Measurements from ENCODE around the gene TCEA3. TPM values are rescaled to one million over a fixed set of nuclear protein-coding genes. Genes with fewer than 3 reads are reported as not detected.

TCEA3 gene
- total and polyA plus RNA-seq, 10 of the 15 experiments (the other 5 are each of a cell fraction or from before 2014, with no cell fraction given): 0.06 to 0.23 (median 0.08) TPM; not detected in 7

DNA sequence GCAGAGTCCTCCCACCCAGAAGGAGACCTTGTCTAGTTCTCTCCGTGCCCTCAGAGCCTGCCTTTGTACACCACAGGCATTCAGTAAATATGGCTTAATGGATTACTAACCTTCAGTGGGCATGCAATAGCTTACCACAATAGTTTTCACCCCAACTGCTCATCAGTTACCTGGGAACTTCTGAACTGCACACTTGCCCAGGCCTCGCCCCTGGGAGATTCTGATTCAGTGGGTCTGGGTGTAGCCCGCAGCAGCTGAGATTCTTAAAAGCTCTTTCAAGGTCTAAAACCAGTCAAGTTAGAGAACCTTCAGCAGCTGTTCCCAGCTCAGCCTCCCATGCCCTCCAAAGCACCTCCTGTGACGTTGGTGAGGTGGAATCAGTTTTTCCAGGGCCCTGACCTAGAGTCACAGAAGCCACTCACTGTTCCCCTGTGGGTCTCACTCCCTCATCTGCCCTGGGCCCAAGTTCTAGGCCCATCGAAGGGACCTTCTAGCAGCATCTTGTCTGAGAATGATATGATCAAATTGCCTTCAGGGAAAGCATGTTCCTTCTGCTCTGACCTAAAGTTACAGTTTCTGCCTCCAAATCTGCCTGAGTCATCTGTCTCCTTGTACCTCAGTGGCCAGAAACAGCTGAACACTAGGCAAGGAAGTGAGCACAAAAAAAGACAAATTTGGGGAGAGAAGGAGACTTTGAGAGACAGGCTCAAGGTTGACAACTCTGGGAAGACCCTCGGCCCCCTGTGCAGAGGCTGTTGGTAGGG lies 48.7 kb upstream of the TCEA3 start:
- Histone ChIP-seq H3K4me3 (no peak overlapping the region), H3K9ac (ENCODE audit: control insufficient read depth, insufficient read depth, low read length) (no peak overlapping the region), H2AFZ (ENCODE audit: control insufficient read depth, low read depth, low read length) (no peak overlapping the region), H3K27me3 (replicated peaks in 1 of 2; ENCODE audit: control insufficient read depth in 2 of 2, insufficient read depth in 2 of 2, low read length in 1 of 2) (0 out of 4 replicates have a peak, but pooled peaks cover 0 to 2% of the 10 kb centered on the region in 2 experiments), H3K27ac (ENCODE audit: control insufficient read depth, insufficient read depth) (no peak overlapping the region), H3K4me1 (ENCODE audit: control insufficient read depth, insufficient read depth, low read length) (no peaks in the 10 kb centered on the region), H3K79me2 (ENCODE audit: control insufficient read depth, insufficient read depth, low read length) (no peaks in the 10 kb centered on the region), H4K20me1 (ENCODE audit: control insufficient read depth, insufficient read depth) (no peaks in the 10 kb centered on the region), H3K9me3 (replicated peaks; ENCODE audit: control insufficient read depth, insufficient read depth, low read length) (no peaks in the 10 kb centered on the region), H3K36me3 (ENCODE audit: control insufficient read depth in 2 of 2, insufficient read depth in 2 of 2, low read length in 1 of 2) (no peaks in the 10 kb centered on the region), H3K4me2 (ENCODE audit: control insufficient read depth, insufficient read depth) (no peak overlapping the region)
- SMC1A ChIA-PET (ENCODE audit: uncharacterized antibody, unreplicated experiment): no interaction called here
- ATAC-seq (peak; percentile 14; the same call in 1 of the 3 replicates), FAIRE-seq (peak; percentile 38), DNase-seq (ENCODE audit: low read depth, low spot score) (no peak)
- 19% methylated on average over 6 of the region's 6 CpGs for WGBS (ENCODE audit: insufficient coverage, insufficient replicate concordance, low lambda C conversion rate, missing lambda C conversion rate)
- in situ Hi-C loops (cut with MboI) (no loop called here), intact Hi-C loops (cut with micrococcal nuclease; ENCODE audit: unreplicated experiment) (no loop called here)
- RAD21 ChIA-PET (ENCODE audit: unreplicated experiment): no interaction called here
- BruUV-seq (replicated peaks): no TSS peak
- CTCF ChIA-PET: no interaction called here
- POLR2A ChIA-PET: no interaction called here
- no peak for TF ChIP-seq KAT2A (conservative IDR thresholded peaks at IDR 0.05; ENCODE audit: control insufficient read depth, low read depth, low read length)

DNA sequence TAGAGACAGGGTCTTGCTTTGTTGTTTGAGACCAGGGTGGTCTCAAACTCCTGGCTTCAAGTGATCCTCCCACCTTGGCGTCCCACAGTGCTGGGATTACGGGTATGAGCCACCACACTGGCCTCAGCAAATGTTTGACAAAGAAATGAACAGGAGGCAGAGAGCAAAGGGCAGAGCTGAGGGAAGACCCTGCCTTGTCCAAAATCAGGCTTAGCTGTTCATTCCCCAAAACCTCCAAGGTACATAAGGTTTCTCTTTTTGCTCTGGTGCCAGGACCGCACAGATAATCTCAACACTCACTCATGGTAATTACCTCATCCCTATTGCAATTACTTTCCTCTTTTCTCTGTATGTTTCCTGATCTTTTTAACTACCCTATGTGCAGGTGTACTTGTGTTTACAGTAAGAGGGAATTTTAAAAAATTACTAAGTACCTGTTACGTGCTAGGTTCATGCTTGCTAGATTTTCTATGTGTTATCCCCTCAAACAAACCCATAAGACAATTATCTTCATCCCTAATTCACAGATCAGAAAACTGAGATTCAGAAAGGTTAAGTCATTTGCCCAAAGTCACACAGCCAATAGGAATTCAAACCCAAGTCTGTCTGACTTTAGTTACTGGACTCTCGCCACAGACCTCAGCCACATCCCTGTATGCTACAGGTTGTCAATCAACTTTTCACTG lies 47.9 kb upstream of the TCEA3 start:
- Histone ChIP-seq H3K4me3 (no peak overlapping the region), H3K9me3 (replicated peaks; ENCODE audit: control insufficient read depth, insufficient read depth, low read length) (no peaks in the 10 kb centered on the region), H3K4me2 (ENCODE audit: control insufficient read depth, insufficient read depth) (no peak overlapping the region), H3K9ac (ENCODE audit: control insufficient read depth, insufficient read depth, low read length) (no peak overlapping the region), H3K27me3 (replicated peaks in 1 of 2; ENCODE audit: control insufficient read depth in 2 of 2, insufficient read depth in 2 of 2, low read length in 1 of 2) (0 out of 4 replicates have a peak, but pooled peaks cover 0 to 2% of the 10 kb centered on the region in 2 experiments), H3K4me1 (ENCODE audit: control insufficient read depth, insufficient read depth, low read length) (no peaks in the 10 kb centered on the region), H2AFZ (ENCODE audit: control insufficient read depth, low read depth, low read length) (no peak overlapping the region), H3K27ac (ENCODE audit: control insufficient read depth, insufficient read depth) (no peak overlapping the region), H4K20me1 (ENCODE audit: control insufficient read depth, insufficient read depth) (no peaks in the 10 kb centered on the region), H3K36me3 (ENCODE audit: control insufficient read depth in 2 of 2, insufficient read depth in 2 of 2, low read length in 1 of 2) (no peaks in the 10 kb centered on the region), H3K79me2 (ENCODE audit: control insufficient read depth, insufficient read depth, low read length) (no peaks in the 10 kb centered on the region)
- SMC1A ChIA-PET (ENCODE audit: uncharacterized antibody, unreplicated experiment): no interaction called here
- in situ Hi-C loops (cut with MboI): no loop called here
- intact Hi-C loops (cut with micrococcal nuclease; ENCODE audit: unreplicated experiment): no loop called here
- RAD21 ChIA-PET (ENCODE audit: unreplicated experiment): no interaction called here
- no peak for DNase-seq (ENCODE audit: low read depth, low spot score)
- CTCF ChIA-PET: no interaction called here
- no peak for FAIRE-seq
- no TSS peak for BruUV-seq (replicated peaks)
- POLR2A ChIA-PET: no interaction called here
- no peak for ATAC-seq
- WGBS (ENCODE audit: insufficient coverage, insufficient replicate concordance, low lambda C conversion rate, missing lambda C conversion rate): 35% methylated on average over 5 of the region's 5 CpGs
- TF ChIP-seq TAF1 (IDR thresholded peaks at IDR 0.05; ENCODE audit: borderline replicate concordance, low read depth, low read length): no peak
- no peak for TF ChIP-seq LARP7 (IDR thresholded peaks at IDR 0.05)
- no peak for TF ChIP-seq WRNIP1 (IDR thresholded peaks at IDR 0.05; ENCODE audit: borderline replicate concordance, low read depth, low read length)
- TF ChIP-seq KDM1A (IDR thresholded peaks at IDR 0.05; ENCODE audit: borderline replicate concordance): no peak
- TF ChIP-seq POLR2A (IDR thresholded peaks at IDR 0.05; ENCODE audit: low read depth, low read length): no peak
- TF ChIP-seq MEF2B (IDR thresholded peaks at IDR 0.05; ENCODE audit: partially characterized antibody, poor library complexity, severe bottlenecking): no peak
- TF ChIP-seq, protein P1, sequence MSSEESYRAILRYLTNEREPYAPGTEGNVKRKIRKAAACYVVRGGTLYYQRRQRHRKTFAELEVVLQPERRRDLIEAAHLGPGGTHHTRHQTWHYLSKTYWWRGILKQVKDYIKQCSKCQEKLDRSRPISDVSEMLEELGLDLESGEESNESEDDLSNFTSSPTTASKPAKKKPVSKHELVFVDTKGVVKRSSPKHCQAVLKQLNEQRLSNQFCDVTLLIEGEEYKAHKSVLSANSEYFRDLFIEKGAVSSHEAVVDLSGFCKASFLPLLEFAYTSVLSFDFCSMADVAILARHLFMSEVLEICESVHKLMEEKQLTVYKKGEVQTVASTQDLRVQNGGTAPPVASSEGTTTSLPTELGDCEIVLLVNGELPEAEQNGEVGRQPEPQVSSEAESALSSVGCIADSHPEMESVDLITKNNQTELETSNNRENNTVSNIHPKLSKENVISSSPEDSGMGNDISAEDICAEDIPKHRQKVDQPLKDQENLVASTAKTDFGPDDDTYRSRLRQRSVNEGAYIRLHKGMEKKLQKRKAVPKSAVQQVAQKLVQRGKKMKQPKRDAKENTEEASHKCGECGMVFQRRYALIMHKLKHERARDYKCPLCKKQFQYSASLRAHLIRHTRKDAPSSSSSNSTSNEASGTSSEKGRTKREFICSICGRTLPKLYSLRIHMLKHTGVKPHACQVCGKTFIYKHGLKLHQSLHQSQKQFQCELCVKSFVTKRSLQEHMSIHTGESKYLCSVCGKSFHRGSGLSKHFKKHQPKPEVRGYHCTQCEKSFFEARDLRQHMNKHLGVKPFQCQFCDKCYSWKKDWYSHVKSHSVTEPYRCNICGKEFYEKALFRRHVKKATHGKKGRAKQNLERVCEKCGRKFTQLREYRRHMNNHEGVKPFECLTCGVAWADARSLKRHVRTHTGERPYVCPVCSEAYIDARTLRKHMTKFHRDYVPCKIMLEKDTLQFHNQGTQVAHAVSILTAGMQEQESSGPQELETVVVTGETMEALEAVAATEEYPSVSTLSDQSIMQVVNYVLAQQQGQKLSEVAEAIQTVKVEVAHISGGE (CRISPR knock-in tag; IDR thresholded peaks at IDR 0.05): no peak
- TF ChIP-seq TCF12 (IDR thresholded peaks at IDR 0.05; ENCODE audit: low read depth, low read length): no peak
- no peak for TF ChIP-seq ESRRA (IDR thresholded peaks at IDR 0.05; ENCODE audit: low read length)
- no peak for TF ChIP-seq ZNF217 (IDR thresholded peaks at IDR 0.05)
- no peak for TF ChIP-seq ZNF384 (IDR thresholded peaks at IDR 0.05; ENCODE audit: borderline replicate concordance, low read depth, low read length)
